ENCODE data around the gene TRMT2A. TPM values are rescaled to one million over a fixed set of nuclear protein-coding genes. Genes with fewer than 3 reads are reported as not detected.

The TRMT2A gene
- total and polyA plus RNA-seq, 10 of the 15 experiments (the other 5 are each of a cell fraction or from before 2014, with no cell fraction given) = 0.29 to 97.0 (median 57.9) TPM

- ATAC-seq (no peak), DNase-seq (ENCODE audit: low read depth, low spot score) (no peak), FAIRE-seq (no peak)
- ChIA-PET RAD21 (ENCODE audit: unreplicated experiment) (no interaction called here), POLR2A (no interaction called here), CTCF (interaction anchor here (0.6 kb wide), 1 partner anchor 15 kb away, joined by 3 read pairs; no protein-coding TSS in a partner anchor), SMC1A (ENCODE audit: uncharacterized antibody, unreplicated experiment) (no interaction called here)
- Histone ChIP-seq H3K9ac (ENCODE audit: control insufficient read depth, insufficient read depth, low read length) (no peak overlapping the region), H3K27ac (ENCODE audit: control insufficient read depth, insufficient read depth) (no peak overlapping the region), H3K4me1 (ENCODE audit: control insufficient read depth, insufficient read depth, low read length) (peaks cover 12% of the 10 kb centered on the region), H4K20me1 (ENCODE audit: control insufficient read depth, insufficient read depth) (no peaks in the 10 kb centered on the region), H3K27me3 (replicated peaks in 1 of 2; ENCODE audit: control insufficient read depth in 2 of 2, insufficient read depth in 2 of 2, low read length in 1 of 2) (no peaks in the 10 kb centered on the region), H3K36me3 (ENCODE audit: control insufficient read depth in 2 of 2, insufficient read depth in 2 of 2, low read length in 1 of 2) (no peaks in the 10 kb centered on the region; a peak in 1 of 4 replicates), H3K9me3 (replicated peaks; ENCODE audit: control insufficient read depth, insufficient read depth, low read length) (no peaks in the 10 kb centered on the region), H3K4me3 (no peak overlapping the region), H3K79me2 (ENCODE audit: control insufficient read depth, insufficient read depth, low read length) (peaks cover 7% of the 10 kb centered on the region), H2AFZ (ENCODE audit: control insufficient read depth, low read depth, low read length) (no peak overlapping the region), H3K4me2 (ENCODE audit: control insufficient read depth, insufficient read depth) (no peak overlapping the region)
- intact Hi-C loops (cut with micrococcal nuclease; ENCODE audit: unreplicated experiment) (no loop called here), in situ Hi-C loops (cut with MboI) (no loop called here)
- 51% methylated on average over 4 of the region's 4 CpGs for WGBS (ENCODE audit: insufficient coverage, insufficient replicate concordance, low lambda C conversion rate, missing lambda C conversion rate)
- no TSS peak for BruUV-seq (replicated peaks)
- TF ChIP-seq NRF1 (conservative IDR thresholded peaks at IDR 0.05; ENCODE audit: low read depth, low read length) (no peak), BMI1 (IDR thresholded peaks at IDR 0.05; ENCODE audit: borderline replicate concordance) (no peak), MLLT1 (IDR thresholded peaks at IDR 0.05) (no peak), SREBF1 (IDR thresholded peaks at IDR 0.05; ENCODE audit: low read length) (no peak), ZNF217 (IDR thresholded peaks at IDR 0.05) (no peak), LARP7 (IDR thresholded peaks at IDR 0.05) (no peak), NR2C2 (IDR thresholded peaks at IDR 0.05; ENCODE audit: borderline replicate concordance, control insufficient read depth, insufficient read length, low read depth) (no peak), RB1 (IDR thresholded peaks at IDR 0.05; ENCODE audit: borderline replicate concordance) (no peak), ZNF274 (IDR thresholded peaks at IDR 0.05; ENCODE audit: insufficient read depth, insufficient read length) (no peak), TCF3 (IDR thresholded peaks at IDR 0.05; ENCODE audit: borderline replicate concordance, insufficient read depth, low read depth, low read length) (no peak), YBX1 (IDR thresholded peaks at IDR 0.05) (no peak), RBBP5 (conservative IDR thresholded peaks at IDR 0.05) (no peak), ELK1 (IDR thresholded peaks at IDR 0.05; ENCODE audit: low read depth, low read length) (no peak), SIN3A (IDR thresholded peaks at IDR 0.05; ENCODE audit: low read depth, low read length) (no peak), TBL1XR1 (IDR thresholded peaks at IDR 0.05; ENCODE audit: low read depth, low read length) (no peak), ZNF622 (IDR thresholded peaks at IDR 0.05) (no peak), E2F8 (IDR thresholded peaks at IDR 0.05; ENCODE audit: low read depth, partially characterized antibody) (no peak)
Measured at GRCh38 chr22:20135265-20135664, 18.2 kb upstream of the TRMT2A start.

Measured in GM12878 (cell line).